ENCODE measurements around the gene CPA5. TPM values are rescaled to one million over a fixed set of nuclear protein-coding genes. Genes with fewer than 3 reads are reported as not detected.

Gene CPA5
- total RNA-seq, 1 donor from 2014 or later = not detected

- Mint-ChIP-seq H3K4me1 (ENCODE audit: low read depth, unreplicated experiment) (peaks cover 4% of the 10 kb centered on the region), H3K27me3 (ENCODE audit: unreplicated experiment) (no peaks in the 10 kb centered on the region), H3K4me3 (ENCODE audit: unreplicated experiment) (no peak overlapping the region), H3K36me3 (ENCODE audit: unreplicated experiment) (no peaks in the 10 kb centered on the region), H3K27ac (ENCODE audit: unreplicated experiment) (no peak overlapping the region), H3K9me3 (ENCODE audit: unreplicated experiment) (peaks cover 9% of the 10 kb centered on the region)
- TF ChIP-seq, protein P1, sequence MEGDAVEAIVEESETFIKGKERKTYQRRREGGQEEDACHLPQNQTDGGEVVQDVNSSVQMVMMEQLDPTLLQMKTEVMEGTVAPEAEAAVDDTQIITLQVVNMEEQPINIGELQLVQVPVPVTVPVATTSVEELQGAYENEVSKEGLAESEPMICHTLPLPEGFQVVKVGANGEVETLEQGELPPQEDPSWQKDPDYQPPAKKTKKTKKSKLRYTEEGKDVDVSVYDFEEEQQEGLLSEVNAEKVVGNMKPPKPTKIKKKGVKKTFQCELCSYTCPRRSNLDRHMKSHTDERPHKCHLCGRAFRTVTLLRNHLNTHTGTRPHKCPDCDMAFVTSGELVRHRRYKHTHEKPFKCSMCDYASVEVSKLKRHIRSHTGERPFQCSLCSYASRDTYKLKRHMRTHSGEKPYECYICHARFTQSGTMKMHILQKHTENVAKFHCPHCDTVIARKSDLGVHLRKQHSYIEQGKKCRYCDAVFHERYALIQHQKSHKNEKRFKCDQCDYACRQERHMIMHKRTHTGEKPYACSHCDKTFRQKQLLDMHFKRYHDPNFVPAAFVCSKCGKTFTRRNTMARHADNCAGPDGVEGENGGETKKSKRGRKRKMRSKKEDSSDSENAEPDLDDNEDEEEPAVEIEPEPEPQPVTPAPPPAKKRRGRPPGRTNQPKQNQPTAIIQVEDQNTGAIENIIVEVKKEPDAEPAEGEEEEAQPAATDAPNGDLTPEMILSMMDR (IDR thresholded peaks at IDR 0.05; ENCODE audit: partially characterized antibody, unreplicated experiment) = no peak
- DNase-seq = no peak
These were observed 2.7 kb upstream of the CPA5 start for GRCh38 chr7:130341882-130342281.

DNA sequence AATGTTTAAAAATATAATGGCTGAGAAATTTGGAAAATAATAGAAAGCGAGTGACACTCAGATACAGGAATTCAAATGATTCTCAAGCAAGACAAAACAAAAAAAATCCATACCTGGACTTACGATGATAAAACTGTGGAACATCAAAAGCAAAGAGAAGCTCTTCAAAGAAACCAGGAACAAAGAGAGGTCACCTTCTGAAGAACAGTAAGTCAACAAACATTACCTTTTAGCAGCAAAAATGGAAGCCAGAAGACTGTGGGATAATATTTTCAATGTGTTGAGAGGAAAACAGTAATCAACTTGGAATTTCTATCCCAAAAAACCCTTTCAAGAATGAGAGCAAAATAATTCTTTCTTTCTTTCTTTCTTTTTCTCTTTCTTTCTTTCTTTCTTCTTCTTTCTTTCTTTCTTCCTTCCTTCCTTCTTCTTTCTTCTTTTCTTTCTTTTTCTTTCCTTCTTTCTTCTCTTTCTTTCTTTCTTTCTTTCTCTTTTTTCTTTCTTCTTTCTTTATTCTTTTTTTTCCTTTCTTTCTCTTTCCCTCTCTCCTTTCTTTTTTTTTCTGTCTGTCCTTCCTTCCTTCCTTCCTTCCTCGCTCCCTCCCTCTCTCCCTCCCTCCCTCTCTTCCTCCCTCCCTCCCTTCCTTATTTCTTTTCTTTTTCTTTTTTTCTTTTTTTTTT, 1.8 kb upstream of the CPA5 start:
- TF ChIP-seq, protein P1 (IDR thresholded peaks at IDR 0.05; ENCODE audit: partially characterized antibody, unreplicated experiment) = no peak
- Mint-ChIP-seq H3K27me3 (ENCODE audit: unreplicated experiment) (no peaks in the 10 kb centered on the region), H3K9me3 (ENCODE audit: unreplicated experiment) (peaks cover 8% of the 10 kb centered on the region), H3K36me3 (ENCODE audit: unreplicated experiment) (no peaks in the 10 kb centered on the region), H3K4me1 (ENCODE audit: low read depth, unreplicated experiment) (peaks cover 4% of the 10 kb centered on the region), H3K27ac (ENCODE audit: unreplicated experiment) (no peak overlapping the region), H3K4me3 (ENCODE audit: unreplicated experiment) (no peak overlapping the region)
- DNase-seq = no peak

- no peak for DNase-seq
- TF ChIP-seq, protein P1 (IDR thresholded peaks at IDR 0.05; ENCODE audit: partially characterized antibody, unreplicated experiment) = no peak
- Mint-ChIP-seq H3K36me3 (ENCODE audit: unreplicated experiment) (no peaks in the 10 kb centered on the region), H3K4me1 (ENCODE audit: low read depth, unreplicated experiment) (peaks cover 7% of the 10 kb centered on the region), H3K27me3 (ENCODE audit: unreplicated experiment) (no peaks in the 10 kb centered on the region), H3K4me3 (ENCODE audit: unreplicated experiment) (no peak overlapping the region), H3K27ac (ENCODE audit: unreplicated experiment) (no peak overlapping the region), H3K9me3 (ENCODE audit: unreplicated experiment) (peaks cover 5% of the 10 kb centered on the region)
These were observed 520 bp downstream of the CPA5 start for GRCh38 chr7:130345136-130345535.

GRCh38 chr7:130345725-130346124, 1.1 kb downstream of the CPA5 start:
- Mint-ChIP-seq H3K27me3 (ENCODE audit: unreplicated experiment) (no peaks in the 10 kb centered on the region), H3K27ac (ENCODE audit: unreplicated experiment) (no peak overlapping the region), H3K4me1 (ENCODE audit: low read depth, unreplicated experiment) (peaks cover 13% of the 10 kb centered on the region), H3K4me3 (ENCODE audit: unreplicated experiment) (no peak overlapping the region), H3K9me3 (ENCODE audit: unreplicated experiment) (peaks cover 5% of the 10 kb centered on the region), H3K36me3 (ENCODE audit: unreplicated experiment) (no peaks in the 10 kb centered on the region)
- no peak for DNase-seq
- TF ChIP-seq, protein P1 (IDR thresholded peaks at IDR 0.05; ENCODE audit: partially characterized antibody, unreplicated experiment) = no peak

DNA sequence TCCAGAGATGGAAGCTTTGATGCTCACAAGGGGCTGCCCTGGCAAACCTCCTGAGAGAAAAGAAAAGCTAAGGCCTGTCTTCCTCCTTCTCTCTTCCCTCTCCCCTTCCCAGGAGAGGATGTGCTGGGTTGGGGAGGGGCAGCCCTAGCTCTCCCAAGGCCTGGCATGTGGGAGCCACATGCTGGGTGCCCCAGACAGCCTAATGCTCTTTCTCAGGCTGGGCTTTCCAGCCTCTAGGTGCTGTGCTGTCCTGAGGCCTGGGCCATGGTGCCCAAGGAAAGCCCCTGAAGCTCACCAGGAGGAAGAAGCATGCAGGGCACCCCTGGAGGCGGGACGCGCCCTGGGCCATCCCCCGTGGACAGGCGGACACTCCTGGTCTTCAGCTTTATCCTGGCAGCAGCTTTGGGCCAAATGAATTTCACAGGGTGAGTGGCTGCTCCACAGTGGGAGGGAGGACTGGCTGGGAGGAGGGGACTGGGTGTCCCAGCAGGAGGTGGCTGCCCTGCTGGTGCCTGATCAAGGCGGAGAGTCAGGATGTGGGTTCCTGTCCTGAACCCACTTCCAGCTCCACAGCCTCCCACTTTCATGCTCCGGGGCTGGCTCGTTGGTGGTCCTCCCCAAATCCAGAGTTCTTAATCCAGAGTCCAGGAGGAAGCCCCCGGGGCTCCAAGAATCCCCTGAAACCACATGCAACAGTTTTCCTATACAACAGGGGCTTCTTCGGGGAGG, 1.7 kb downstream of the CPA5 start:
- DNase-seq = no peak
- Mint-ChIP-seq H3K9me3 (ENCODE audit: unreplicated experiment) (peaks cover 5% of the 10 kb centered on the region), H3K27ac (ENCODE audit: unreplicated experiment) (no peak overlapping the region), H3K4me1 (ENCODE audit: low read depth, unreplicated experiment) (peaks cover 19% of the 10 kb centered on the region), H3K27me3 (ENCODE audit: unreplicated experiment) (peaks cover under 1% of the 10 kb centered on the region), H3K36me3 (ENCODE audit: unreplicated experiment) (no peaks in the 10 kb centered on the region), H3K4me3 (ENCODE audit: unreplicated experiment) (no peak overlapping the region)
- TF ChIP-seq, protein P1 (IDR thresholded peaks at IDR 0.05; ENCODE audit: partially characterized antibody, unreplicated experiment) = no peak
